HFFc6 (cell line): ENCODE measurements around the gene DRD2. TPM values are rescaled to one million over a fixed set of nuclear protein-coding genes. Genes with fewer than 3 reads are reported as not detected.

Experiments used
- DNase-seq: peaks from one replicate; pipeline ENCODE4 v3.0.0-alpha.2; 2018
- H3K27ac Mint-ChIP-seq: 2 replicates; pipeline ENCODE4 v1.8.0; 2020; ENCODE audit warnings: mild to moderate bottlenecking, mixed read lengths
- H3K27me3 Mint-ChIP-seq: 2 replicates; pipeline ENCODE4 v1.8.0; 2021; ENCODE audit warnings: mild to moderate bottlenecking, moderate library complexity, mixed read lengths; ENCODE audit not compliant: insufficient read depth
- H3K36me3 Mint-ChIP-seq: 2 replicates; pipeline ENCODE4 v1.8.0; 2021; ENCODE audit warnings: low read depth, mixed read lengths
- H3K4me1 Mint-ChIP-seq: 2 replicates; pipeline ENCODE4 v1.8.0; 2020; ENCODE audit warnings: low read depth, mixed read lengths
- H3K4me3 Mint-ChIP-seq: 2 replicates; pipeline ENCODE4 v1.8.0; 2020; ENCODE audit warnings: mild to moderate bottlenecking, moderate library complexity, mixed read lengths
- H3K9me3 Mint-ChIP-seq: 2 replicates; pipeline ENCODE4 v1.8.0; 2020; ENCODE audit warnings: mild to moderate bottlenecking, mixed read lengths
- CTCF ChIP-seq: fragments of 200-600 bp; sonication (generic); IDR thresholded peaks from 2 replicates; pipeline ENCODE4 v1.5.0; 2021; ENCODE audit warnings: antibody characterized with exemption, mild to moderate bottlenecking
- total RNA-seq, 6 experiments: library from RNA; stranded (reverse); fragmentation: NEBNext Ultra II Directional; extraction: Animal tissue kit (Norgen Biotek cat#: 25700); gene quantifications; 2 replicates in 1 of 6; 3 replicates in 5 of 6; pipeline ENCODE4 v1.2.3, GENCODE V29; 2021

The DRD2 gene
- total RNA-seq, 6 experiments from 2014 or later = not detected

- peaks cover 1% of the 10 kb centered on the region; the same call in 1 of the 2 replicates for H3K27me3 Mint-ChIP-seq
- H3K4me3 Mint-ChIP-seq = no peak overlapping the region
Observed at GRCh38 chr11:113392236-113392921, 82.8 kb downstream of the DRD2 start.

GRCh38 chr11:113389272-113389671 is 85.9 kb downstream of the DRD2 start:
- H3K36me3 Mint-ChIP-seq = no peaks in the 10 kb centered on the region

More at GRCh38 chr11:113392236-113392921, 82.8 kb downstream of the DRD2 start:
- Mint-ChIP-seq H3K36me3 (no peaks in the 10 kb centered on the region), H3K9me3 (no peaks in the 10 kb centered on the region), H3K4me1 (no peaks in the 10 kb centered on the region), H3K27ac (no peak overlapping the region)
- DNase-seq = no peak
- no peak for TF ChIP-seq CTCF

GRCh38 chr11:113387605-113388211 is 87.5 kb downstream of the DRD2 start, which contains the start of gene ANKK1:
Gene ANKK1 (plus strand): TSS chr11:113387779. CDS start chr11:113387885, 106 bp downstream.
- no peaks in the 10 kb centered on the region for H3K9me3 Mint-ChIP-seq
- peaks cover under 1% of the 10 kb centered on the region; the same call in 1 of the 2 replicates for H3K27me3 Mint-ChIP-seq
- no peaks in the 10 kb centered on the region for H3K36me3 Mint-ChIP-seq
- no peak within 1 kb of the TSS for H3K27ac Mint-ChIP-seq
- TF ChIP-seq CTCF = no peak
- no peak within 1 kb of the TSS for H3K4me3 Mint-ChIP-seq
- DNase-seq = no peak
- peaks cover 9% of the 10 kb centered on the region for H3K4me1 Mint-ChIP-seq

More at GRCh38 chr11:113389272-113389671, 85.9 kb downstream of the DRD2 start:
- peaks cover 9% of the 10 kb centered on the region for H3K4me1 Mint-ChIP-seq
- DNase-seq = no peak
- H3K27me3 Mint-ChIP-seq = peaks cover 1% of the 10 kb centered on the region; the same call in 1 of the 2 replicates
- H3K9me3 Mint-ChIP-seq = no peaks in the 10 kb centered on the region
- no peak for TF ChIP-seq CTCF
- H3K4me3 Mint-ChIP-seq = no peak overlapping the region
- no peak overlapping the region for H3K27ac Mint-ChIP-seq

- H3K36me3 Mint-ChIP-seq = no peaks in the 10 kb centered on the region
- no peak for TF ChIP-seq CTCF
- no peaks in the 10 kb centered on the region for H3K9me3 Mint-ChIP-seq
- H3K4me3 Mint-ChIP-seq = no peak overlapping the region
- no peak overlapping the region for H3K27ac Mint-ChIP-seq
- no peak for DNase-seq
- H3K27me3 Mint-ChIP-seq = peaks cover 2% of the 10 kb centered on the region
- H3K4me1 Mint-ChIP-seq = peaks cover 9% of the 10 kb centered on the region
Observed at GRCh38 chr11:113386866-113387265, 88.3 kb downstream of the DRD2 start.

- TF ChIP-seq CTCF = no peak
- no peaks in the 10 kb centered on the region for H3K36me3 Mint-ChIP-seq
- peaks cover 9% of the 10 kb centered on the region for H3K4me1 Mint-ChIP-seq
- H3K4me3 Mint-ChIP-seq = no peak overlapping the region
- H3K9me3 Mint-ChIP-seq = no peaks in the 10 kb centered on the region
- DNase-seq = no peak
- peaks cover 2% of the 10 kb centered on the region for H3K27me3 Mint-ChIP-seq
- no peak overlapping the region for H3K27ac Mint-ChIP-seq
Observed at GRCh38 chr11:113385749-113386148, 89.4 kb downstream of the DRD2 start.
